ENCODE data around the gene COQ8B. TPM values are rescaled to one million over a fixed set of nuclear protein-coding genes. Genes with fewer than 3 reads are reported as not detected.

The COQ8B gene
- total RNA-seq, 1 donor from 2014 or later: 43.9 TPM

DNA sequence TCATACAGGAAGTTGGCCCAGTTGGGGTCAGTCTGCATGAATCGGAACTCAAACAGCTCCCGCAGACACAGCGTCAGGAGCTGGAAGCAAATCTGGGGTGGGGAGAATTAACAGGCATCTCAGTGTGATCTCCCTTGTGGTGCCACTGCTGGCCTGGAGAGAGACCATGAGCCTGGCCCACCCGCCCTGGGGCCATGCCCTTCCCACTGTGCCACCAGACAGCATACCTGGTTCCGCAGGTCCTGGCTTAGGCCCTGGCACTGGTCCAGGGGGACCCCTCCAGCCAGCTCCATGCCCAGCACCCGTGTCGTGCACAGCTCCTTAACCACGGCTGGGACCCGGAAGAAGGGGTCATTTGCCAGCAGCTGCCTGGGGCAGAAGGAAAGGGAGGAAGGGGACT is 16.6 kb downstream of the COQ8B start:
- no peaks in the 10 kb centered on the region for H3K4me1 ChIP-seq
- TF ChIP-seq, protein P1, sequence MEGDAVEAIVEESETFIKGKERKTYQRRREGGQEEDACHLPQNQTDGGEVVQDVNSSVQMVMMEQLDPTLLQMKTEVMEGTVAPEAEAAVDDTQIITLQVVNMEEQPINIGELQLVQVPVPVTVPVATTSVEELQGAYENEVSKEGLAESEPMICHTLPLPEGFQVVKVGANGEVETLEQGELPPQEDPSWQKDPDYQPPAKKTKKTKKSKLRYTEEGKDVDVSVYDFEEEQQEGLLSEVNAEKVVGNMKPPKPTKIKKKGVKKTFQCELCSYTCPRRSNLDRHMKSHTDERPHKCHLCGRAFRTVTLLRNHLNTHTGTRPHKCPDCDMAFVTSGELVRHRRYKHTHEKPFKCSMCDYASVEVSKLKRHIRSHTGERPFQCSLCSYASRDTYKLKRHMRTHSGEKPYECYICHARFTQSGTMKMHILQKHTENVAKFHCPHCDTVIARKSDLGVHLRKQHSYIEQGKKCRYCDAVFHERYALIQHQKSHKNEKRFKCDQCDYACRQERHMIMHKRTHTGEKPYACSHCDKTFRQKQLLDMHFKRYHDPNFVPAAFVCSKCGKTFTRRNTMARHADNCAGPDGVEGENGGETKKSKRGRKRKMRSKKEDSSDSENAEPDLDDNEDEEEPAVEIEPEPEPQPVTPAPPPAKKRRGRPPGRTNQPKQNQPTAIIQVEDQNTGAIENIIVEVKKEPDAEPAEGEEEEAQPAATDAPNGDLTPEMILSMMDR (IDR thresholded peaks at IDR 0.05): no peak
- ATAC-seq (no peak), DNase-seq (no peak)
- intact Hi-C loops (cut with DNase I): no loop called here
- no peaks in the 10 kb centered on the region for H3K9me3 ChIP-seq
- H3K4me3 ChIP-seq: no peak overlapping the region
- peaks cover 74% of the 10 kb centered on the region for H3K36me3 ChIP-seq
- no peaks in the 10 kb centered on the region for H3K27me3 ChIP-seq (ENCODE audit: low read depth)
- no peak overlapping the region for H3K27ac ChIP-seq

DNA sequence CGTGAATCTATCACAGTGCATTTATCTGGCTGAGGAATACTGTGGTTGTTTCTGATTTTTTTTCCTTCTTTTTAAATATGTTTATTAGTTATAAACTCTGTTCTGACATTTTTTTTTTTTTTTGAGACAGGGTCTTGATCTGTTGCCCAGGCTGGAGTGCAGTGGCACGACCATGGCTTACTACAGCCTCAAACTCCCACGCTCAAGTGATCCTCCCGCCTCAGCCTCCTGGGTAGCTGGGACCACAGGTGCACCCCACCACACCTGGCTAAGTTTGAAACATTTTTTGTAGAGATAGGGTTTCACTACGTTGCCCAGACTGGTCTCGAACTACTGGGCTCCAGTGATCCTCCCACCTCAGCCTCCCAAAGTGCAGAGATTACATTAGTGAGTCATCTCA is 19.7 kb downstream of the COQ8B start:
- no peak for DNase-seq
- H3K4me3 ChIP-seq: no peak overlapping the region
- H3K4me1 ChIP-seq: no peaks in the 10 kb centered on the region
- no peak for ATAC-seq
- TF ChIP-seq, protein P1 (IDR thresholded peaks at IDR 0.05): no peak
- intact Hi-C loops (cut with DNase I): no loop called here
- peaks cover 66% of the 10 kb centered on the region for H3K36me3 ChIP-seq
- no peaks in the 10 kb centered on the region for H3K9me3 ChIP-seq
- no peaks in the 10 kb centered on the region for H3K27me3 ChIP-seq (ENCODE audit: low read depth)
- no peak overlapping the region for H3K27ac ChIP-seq

DNA sequence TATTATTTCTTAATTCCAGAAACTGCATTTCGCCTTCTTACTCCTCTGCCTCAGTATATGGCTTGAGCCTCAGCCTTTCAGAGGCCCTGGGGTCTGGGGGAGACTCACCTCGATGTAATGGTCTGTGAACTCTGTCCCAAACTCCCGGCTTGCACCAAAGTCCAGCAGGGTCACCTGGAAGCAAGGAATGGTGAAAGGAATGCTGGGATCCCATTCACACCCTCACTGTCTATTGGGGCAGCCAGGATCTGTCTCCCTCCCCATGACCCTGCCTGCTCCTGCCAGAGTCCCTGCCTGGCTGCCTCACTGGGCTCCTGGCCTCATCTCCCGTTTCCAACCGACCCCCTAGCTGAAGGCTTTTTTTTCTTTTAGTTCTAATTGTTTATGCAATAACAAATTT is 20.8 kb downstream of the COQ8B start:
- DNase-seq (no peak), ATAC-seq (no peak)
- H3K4me3 ChIP-seq: no peak overlapping the region
- no peaks in the 10 kb centered on the region for H3K9me3 ChIP-seq
- intact Hi-C loops (cut with DNase I): no loop called here
- H3K4me1 ChIP-seq: peaks cover 7% of the 10 kb centered on the region
- TF ChIP-seq, protein P1 (IDR thresholded peaks at IDR 0.05): no peak
- H3K27me3 ChIP-seq (ENCODE audit: low read depth): no peaks in the 10 kb centered on the region
- H3K36me3 ChIP-seq: peaks cover 55% of the 10 kb centered on the region
- no peak overlapping the region for H3K27ac ChIP-seq

DNA sequence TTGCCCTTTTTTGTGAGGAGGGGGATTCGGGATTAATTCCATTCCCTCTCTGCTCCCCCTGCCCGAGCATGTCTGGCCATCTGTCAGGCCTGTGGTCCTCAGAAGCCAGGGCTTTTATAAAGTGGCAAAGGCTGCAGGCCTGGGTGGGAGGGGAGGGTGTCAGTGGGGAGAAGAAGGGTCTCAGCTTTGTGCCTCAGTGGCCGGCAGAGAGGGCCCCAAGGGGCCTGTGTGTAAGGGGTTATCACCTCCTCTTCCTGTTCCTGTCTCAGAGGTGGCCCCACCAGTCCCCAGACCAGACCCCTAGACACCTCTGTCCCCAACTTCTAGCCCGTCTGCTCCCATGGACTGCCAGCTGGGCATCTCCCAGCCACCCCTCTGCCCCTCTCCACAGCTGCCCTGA is 22.8 kb downstream of the COQ8B start:
- Histone ChIP-seq H3K4me3 (no peak overlapping the region), H3K9me3 (no peaks in the 10 kb centered on the region), H3K27ac (no peak overlapping the region), H3K36me3 (peaks cover 40% of the 10 kb centered on the region), H3K27me3 (ENCODE audit: low read depth) (no peaks in the 10 kb centered on the region), H3K4me1 (peaks cover 13% of the 10 kb centered on the region)
- TF ChIP-seq, protein P1 (IDR thresholded peaks at IDR 0.05): no peak
- intact Hi-C loops (cut with DNase I): no loop called here
- ATAC-seq: no peak
- DNase-seq: no peak

DNA sequence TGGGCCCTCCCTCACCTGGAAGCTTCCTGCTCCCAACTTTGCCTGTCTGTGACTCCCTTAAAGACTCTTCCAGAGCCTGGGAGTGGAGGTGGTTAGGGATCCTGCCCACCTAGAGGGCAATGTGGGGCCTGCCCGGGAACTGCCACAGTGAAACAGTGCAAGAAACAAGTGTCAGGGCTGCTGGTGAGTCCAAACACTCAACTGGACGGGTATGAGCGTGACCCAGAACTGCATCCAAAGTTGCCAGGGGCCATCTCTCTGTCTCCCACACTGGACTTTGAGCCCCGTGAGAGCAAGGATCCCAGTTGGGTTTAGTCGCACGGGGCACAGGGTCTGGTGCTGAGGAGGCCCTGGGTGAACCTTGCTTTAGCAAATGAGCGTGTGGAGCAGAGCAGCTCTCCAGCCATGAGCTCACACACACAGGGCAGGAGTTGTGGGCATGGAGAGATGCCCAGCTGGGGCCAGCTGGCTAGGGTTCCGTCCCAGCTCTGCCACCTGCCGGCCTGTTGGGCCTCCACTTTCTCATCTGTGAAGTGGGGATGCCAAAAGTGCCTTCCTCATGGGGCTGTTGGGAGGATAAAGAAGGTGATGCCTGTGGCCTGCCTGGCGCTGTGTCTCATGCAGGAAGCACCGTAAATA is 23.4 kb downstream of the COQ8B start:
- no peak overlapping the region for H3K27ac ChIP-seq
- no peak for ATAC-seq

More for the DNA sequence above, 23.4 kb downstream of the COQ8B start:
- peaks cover 19% of the 10 kb centered on the region for H3K4me1 ChIP-seq
- H3K36me3 ChIP-seq: peaks cover 40% of the 10 kb centered on the region
- no peaks in the 10 kb centered on the region for H3K27me3 ChIP-seq (ENCODE audit: low read depth)
- intact Hi-C loops (cut with DNase I): no loop called here
- no peak for DNase-seq
- H3K9me3 ChIP-seq: no peaks in the 10 kb centered on the region
- H3K4me3 ChIP-seq: no peak overlapping the region
- TF ChIP-seq, protein P1 (IDR thresholded peaks at IDR 0.05): no peak
